Stimulated activated CD4-positive, alpha-beta T cell treated with anti-CD3 and anti-CD28 coated beads, Interleukin-15, amount 100 ng/mL, for 24 hours (primary cell): ENCODE results near the gene ABHD14A.

Source experiments
- DNase-seq: peaks from one replicate; pipeline ENCODE4 v3.0.0-alpha.2; 2020

The ABHD14A gene

GRCh38 chr3:51958603-51959521 lies 16.0 kb upstream of the ABHD14A start:
- DNase-seq = no peak

- no peak for DNase-seq
These were observed 15.2 kb upstream of the ABHD14A start for GRCh38 chr3:51959651-51960050.

DNA sequence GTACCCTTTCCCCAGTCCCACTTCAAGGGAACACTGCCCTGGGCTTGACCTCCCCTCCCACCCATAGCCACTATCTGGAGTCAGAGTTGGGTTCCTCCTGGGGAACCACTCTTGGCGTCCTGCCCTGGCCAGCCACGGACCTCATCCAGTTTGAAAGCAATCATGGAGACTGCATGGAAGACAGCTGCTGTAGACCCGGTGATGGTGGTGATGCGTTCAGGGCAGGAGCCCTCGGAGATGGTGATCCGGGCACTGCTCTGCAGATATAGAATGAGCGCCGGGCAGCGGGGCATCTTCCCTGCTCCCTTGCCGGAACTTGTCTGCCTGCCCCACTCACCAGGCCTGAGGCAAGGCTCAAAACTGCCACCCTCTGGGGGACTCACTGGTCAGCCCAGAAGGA lies 14.5 kb upstream of the ABHD14A start:
- no peak for DNase-seq

DNA sequence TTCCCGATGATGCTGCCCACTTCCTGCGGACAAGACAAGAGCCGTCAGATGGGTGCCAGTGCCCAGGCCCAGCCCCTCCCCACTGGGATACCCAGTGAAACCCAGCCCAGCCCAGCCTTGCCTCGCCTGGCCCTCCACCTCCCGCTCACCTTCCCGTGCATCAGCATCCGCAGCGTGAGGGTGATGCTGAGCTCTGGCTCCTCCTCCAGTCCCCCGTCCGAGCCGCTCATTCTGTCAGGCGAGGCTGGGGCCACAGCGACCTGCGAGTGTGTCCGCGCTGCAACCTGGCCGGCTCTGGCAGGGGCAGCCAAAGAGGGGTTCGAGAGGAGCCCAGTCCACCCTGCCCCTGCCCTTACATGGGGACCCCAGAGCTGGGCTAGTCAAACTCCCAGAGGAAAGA lies 13.9 kb upstream of the ABHD14A start:
- DNase-seq = no peak

- DNase-seq = no peak
These were observed 13.0 kb upstream of the ABHD14A start for GRCh38 chr3:51961602-51962569.

- no peak for DNase-seq
These were observed 11.9 kb upstream of the ABHD14A start for GRCh38 chr3:51962854-51963530.

DNA sequence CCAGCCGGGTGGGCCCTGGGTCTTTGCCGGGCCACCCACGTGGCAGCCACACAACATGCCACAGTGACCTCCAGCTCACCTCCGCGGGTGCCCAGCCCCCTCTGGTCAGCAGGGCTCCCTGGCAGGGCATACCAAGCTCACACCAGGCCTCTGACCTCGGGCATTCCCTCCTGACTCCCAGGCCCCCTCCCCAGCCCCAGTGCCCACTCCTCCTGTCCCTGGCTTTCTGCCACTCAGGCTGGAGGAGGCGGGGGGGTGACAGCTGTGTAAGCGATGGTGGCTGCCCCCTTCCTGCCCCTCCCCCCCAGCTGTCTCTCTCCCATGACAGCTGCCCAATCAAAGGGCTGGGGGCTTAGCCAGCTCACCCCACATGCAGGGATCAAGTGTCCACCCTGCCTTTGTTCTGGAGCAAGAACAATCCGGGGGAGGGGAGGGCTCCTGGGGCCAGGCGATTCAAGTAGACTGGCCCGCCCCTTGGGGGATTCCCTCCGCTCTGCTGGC lies 10.9 kb upstream of the ABHD14A start:
- DNase-seq = no peak

DNA sequence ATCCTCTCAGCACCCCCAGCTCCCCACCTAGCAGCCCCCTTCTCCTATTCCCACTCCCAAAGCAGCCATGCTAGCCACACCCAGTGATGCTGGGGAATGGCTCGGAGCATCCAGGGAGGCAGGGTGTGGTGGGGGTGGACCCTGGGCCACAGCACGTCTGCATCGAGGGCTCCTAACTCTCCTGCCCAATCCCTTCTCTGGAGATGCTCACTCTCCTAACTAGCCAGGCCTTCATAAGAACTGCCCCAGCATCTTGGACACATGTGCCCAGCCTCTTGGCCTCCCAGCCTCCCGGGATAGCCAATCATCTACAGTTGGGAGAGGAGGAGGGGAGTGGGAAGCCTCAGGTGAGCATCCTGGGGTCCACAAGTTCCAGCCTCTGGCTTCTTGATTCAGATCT lies 10.3 kb upstream of the ABHD14A start:
- DNase-seq = no peak

DNA sequence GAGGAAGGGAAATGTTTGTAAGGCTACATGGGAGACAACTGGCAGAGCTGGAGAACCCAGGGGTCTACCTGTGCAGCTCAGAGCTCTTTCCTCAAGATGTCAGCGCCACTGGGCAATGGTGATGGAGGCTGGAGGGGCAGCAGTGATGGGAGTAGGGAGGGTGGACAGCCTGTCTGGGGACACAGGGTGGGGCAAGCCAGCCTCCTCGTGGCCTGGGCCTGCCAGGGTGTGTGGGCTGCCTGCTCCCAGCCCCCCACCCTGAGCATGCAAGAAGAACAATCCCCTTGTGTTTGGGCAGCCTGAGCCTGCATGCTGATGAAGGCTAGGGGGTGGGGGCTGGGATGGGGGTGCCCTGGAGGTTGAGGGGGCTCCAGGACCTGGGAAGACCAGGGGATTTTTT lies 8.8 kb upstream of the ABHD14A start:
- DNase-seq = no peak

GRCh38 chr3:51966486-51966885 lies 8.4 kb upstream of the ABHD14A start:
- no peak for DNase-seq

DNA sequence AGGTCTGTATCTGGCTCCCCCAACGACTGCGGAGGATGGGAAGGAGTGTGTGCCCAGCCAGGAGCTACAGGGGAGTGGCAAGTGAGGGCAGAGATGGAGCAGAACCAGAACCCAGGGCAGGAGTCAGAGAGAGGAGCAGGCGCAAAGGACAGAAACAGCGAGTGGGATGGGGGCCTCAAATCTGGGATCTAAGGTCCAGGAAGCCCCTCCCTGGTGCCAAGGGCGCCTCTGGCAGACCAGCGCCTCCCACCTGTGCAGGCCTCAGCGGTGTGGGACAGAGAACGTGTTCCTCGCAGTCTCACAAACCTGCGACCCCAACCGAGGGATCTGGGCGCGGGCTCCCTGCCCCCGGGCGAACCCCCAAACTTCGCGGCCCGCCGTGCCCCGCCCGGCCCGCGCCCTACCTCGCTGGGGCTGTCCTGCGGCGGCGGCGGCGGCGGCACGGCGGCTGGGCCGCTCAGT lies 7.9 kb upstream of the ABHD14A start:
- DNase-seq = no peak

- peak; percentile 54 for DNase-seq
These were observed 7.3 kb upstream of the ABHD14A start, which contains the start of gene PCBP4 for GRCh38 chr3:51967384-51968169. Gene PCBP4, minus strand, starts transcription at chr3:51967454. Its CDS starts 6,214 bp downstream, at chr3:51961240.

DNA sequence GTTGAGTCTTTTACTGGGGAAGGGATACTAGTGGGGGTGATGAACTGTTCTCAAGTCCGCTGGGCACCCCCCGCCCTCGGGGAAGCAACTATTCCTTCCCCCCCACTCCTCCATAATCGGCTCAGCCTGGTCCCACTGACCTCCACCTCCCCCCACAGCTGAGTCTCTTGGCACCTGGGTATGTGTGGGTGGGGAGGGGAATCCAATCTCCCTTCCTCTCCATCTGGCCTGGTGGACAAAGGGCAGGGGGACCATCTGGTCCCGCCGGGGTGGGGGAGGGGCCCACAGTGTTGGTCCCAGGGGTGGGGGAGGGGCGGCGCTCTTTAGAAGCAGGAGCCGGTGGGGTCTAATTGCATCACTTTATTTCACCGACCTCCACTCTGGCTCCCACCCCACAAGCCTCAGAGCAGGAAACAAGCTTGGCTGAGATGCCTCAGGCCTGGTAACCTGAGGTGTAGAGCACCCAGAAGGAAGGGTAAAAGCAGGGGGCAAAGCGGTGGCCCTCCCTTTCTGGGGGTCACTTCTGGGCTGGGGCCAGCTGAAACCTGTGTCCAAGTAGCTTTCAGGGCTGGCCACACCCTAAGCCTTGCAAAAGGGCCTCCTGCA lies 6.6 kb upstream of the ABHD14A start:
- DNase-seq = no peak

GRCh38 chr3:51968883-51969678 lies 5.8 kb upstream of the ABHD14A start:
- no peak for DNase-seq

GRCh38 chr3:51969841-51970240 lies 5.0 kb upstream of the ABHD14A start:
- no peak for DNase-seq

DNA sequence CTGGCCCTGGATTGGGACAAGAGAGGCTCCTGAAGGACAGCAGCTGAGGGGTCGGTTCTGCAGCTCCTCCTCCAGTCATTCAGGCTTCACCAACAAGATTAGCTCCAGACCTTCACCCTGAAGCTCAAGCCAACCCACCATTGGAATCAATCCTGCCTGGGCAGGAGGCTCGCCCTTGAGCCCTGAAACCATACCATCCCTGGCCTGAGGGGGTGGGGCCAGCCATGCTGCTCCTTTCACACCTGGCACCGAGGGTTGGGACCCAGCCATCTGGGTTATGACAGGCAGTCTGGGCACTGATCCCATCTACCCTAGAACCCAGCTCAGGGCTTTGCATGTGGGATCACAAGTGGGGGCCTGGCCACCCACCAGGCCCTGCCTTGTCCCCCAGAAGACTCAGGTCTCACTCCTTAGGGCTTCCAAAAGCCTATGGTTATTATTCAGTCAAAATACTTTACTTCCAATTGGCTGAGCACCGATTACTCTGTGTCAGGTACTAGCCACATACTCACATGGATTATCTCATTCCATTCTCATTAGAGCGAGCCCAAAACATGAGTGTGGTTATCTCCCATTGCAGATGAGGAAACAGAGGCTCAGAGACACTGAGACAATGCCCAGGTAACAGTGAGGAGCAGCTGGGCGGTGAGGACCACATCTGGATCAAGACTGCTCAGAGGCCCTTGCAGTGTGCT lies 4.1 kb upstream of the ABHD14A start:
- no peak for DNase-seq

DNA sequence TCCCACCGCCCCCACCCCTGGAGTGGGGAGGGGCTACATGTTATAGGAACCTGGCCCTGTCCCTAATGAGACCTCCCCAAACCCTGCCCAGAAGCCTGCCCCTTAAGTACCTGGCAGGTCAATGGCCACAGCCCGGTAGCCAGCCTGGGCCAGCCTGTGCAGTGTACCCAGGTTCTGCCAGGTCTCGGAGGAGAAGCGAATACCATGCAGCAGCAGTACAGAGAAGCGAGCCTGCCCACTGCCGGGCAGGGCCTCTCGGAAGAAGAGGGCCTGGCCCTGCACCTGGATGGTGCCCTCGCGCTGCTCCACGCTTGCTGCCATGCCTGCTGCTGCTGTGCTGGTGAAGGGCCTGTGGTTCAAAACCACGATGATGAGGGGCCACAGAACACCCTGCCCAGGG lies 3.5 kb upstream of the ABHD14A start:
- DNase-seq = no peak

DNA sequence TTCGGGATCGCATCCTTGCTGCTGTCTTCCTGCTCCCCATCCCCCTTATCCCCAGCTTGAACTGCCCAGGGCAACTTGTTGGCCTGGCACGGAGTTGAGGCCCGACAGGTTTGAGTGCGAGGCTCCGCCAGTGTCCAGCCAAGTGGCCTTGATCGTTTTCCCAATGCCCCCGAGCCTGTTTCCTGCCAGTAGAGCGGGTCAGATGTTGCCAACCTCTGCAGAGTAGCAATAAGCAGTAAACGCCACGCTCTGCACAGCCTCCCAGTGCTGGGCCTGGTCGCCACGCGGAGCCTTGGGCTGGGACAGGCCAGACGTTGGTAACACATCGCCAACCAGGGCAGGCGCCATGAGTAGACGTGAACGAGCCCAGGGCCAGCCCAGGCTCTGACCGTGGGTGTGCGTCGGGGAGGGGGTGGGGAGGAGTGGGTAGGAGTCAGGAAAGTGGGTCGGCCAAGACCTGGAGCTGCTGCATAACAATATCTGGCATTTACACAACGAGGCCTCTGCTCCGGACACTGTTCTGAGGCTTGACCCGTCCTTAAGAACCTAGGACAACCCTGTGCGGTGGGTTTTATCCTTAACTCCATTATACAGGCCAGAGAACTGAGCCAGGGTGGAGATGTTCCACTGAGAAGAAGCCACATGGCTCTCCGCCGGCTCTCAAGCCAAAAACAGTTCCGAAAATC lies 444 bp upstream of the ABHD14A start:
- peak; percentile 49 for DNase-seq

GRCh38 chr3:51975852-51976549 lies 1.1 kb downstream of the ABHD14A start:
- DNase-seq = peak; percentile 54
